Inferior parietal cortex (tissue), 1 donor: ENCODE measurements around the gene TBC1D14.
"Not testable (repeated sequence)": the region's sequence is repeated elsewhere in the genome, so short reads cannot be mapped to it uniquely, and the experiment has no call there.

Experiments used
- DNase-seq: peaks from one replicate; pipeline ENCODE4 v3.0.0-alpha.2; 2016; ENCODE audit errors: extremely low spot score

Gene TBC1D14

GRCh38 chr4:6971536-6972374 lies 62.1 kb downstream of the TBC1D14 start:
- no peak for DNase-seq

GRCh38 chr4:6972375-6972650 lies 62.7 kb downstream of the TBC1D14 start:
- no peak for DNase-seq

- DNase-seq: no peak
Observed at GRCh38 chr4:6972911-6973310, 63.3 kb downstream of the TBC1D14 start.

GRCh38 chr4:6974138-6974848 lies 64.7 kb downstream of the TBC1D14 start:
- peak; percentile 92 for DNase-seq

GRCh38 chr4:6977846-6978245 lies 68.2 kb downstream of the TBC1D14 start:
- DNase-seq: not testable (repeated sequence)

DNA sequence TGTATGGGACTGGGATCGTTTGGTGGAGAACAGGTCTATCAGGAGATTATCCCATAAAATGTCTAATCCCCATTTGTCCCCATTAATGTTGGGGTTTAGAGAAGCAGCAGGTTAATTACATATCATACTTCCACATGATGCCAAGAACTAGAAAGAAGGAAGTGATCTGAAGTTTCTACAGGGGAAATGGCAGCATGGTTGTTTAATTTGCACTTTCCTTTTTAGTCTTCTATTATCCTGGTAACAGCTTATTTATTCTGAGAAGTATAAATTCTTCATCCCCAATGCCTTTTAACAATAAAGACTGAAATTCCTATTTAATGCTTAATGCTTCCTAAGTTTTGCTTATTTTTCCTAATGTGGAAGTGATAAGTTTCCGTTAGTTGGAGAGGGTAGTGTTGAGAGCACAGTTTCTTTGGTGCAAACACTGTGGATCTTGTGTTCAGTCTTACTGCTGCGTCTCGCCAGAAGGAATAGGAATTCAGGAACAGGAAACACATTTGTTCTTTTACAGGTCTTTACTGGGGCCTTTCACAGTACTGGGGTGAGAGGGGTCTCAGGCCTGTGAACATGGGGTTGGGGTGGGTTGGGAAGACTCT lies 74.0 kb downstream of the TBC1D14 start:
- no peak for DNase-seq

GRCh38 chr4:6984612-6985425 lies 75.2 kb downstream of the TBC1D14 start:
- no peak for DNase-seq

DNA sequence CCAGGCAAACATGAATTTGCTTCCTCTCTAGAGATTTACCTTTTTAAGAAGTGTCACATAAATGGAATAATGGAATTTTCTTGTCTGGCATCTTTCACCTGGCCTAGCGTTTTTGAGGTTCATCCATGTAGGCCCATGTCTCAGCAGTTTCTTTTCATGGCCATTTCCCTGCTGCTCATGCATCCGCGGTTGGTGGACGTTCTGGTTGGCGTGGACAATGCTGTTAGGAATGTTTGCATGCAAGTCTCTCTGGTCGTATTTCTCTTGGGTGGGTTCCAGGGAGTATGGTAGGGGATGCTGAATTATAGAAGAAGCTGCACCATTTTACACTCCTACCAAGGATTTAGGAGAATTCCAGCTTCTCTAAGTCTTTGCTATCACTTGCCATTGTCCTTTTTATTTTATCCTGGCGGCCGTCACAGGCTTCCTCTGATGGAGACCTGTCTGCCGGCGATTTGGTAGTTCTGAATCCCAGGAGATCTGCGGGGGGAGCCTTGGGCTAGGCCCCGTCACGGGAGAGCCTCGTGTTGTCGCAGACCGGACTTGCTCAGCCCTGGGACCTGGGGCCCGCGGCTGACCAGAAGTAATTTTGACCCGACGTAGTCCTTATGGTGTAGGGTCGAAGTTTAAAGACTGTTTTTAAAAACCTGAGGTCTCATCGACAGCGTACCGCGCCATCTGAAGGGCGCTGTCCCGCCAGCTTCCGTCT lies 76.6 kb downstream of the TBC1D14 start:
- no peak for DNase-seq

DNA sequence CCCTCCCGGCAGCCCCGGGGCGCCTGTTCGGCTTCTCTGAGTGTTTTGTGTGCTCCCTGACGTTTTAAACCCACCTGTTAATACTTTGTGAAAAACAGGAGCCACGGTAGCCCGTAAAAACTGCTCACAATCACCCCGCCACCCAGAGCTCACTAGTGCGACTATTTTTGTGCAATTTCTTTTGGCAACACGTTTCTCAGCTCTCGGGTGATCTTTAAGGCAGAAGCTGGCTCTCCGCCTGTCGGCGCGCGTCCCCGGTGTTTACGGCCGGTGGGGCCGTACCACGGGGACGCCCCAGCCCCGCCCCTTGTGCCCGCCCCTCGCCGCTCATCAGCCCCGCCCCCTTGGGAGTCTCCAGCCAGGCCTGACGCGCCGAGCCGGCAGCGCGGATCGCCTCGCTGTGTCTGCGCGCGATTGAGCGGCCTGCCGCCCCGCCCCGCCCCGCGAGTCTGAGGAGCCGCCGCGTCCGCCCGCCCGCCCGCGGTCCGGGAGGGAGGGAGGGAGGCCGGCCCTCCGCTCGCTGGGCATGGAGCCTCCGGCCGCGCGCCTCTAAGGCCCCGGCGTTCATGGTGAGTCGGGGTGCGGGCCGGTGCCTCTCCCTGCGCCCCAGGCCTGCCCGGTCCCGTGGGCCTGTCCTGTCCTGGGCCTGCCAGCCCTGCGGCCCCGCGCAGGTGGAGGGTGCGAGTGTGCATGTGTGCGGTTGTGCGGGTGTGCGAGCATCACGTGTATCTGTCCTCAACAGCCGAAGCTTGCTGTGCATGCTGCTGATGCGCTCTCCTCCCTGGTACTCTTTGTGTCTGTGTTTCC lies 77.4 kb downstream of the TBC1D14 start:
- DNase-seq: peak; percentile 88

DNA sequence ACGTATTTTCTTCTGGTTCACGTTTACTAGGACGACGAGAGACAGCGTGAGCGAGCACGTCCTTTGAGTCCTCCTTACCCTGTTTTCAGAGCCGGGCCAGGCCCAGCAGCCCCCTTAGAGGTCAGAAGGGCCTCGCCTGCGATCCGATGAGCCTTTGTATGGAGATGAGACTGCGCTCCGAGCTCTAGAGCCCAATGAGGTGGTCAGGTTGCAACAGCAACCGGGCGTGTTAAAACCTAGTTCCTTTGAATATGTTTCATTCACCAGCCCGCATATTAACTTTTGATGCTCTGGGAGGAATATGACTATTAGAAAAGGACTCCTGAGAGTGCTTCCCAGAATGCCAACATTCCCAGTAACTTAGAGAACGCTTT lies 77.9 kb downstream of the TBC1D14 start:
- no peak for DNase-seq

GRCh38 chr4:6988016-6988715 lies 78.5 kb downstream of the TBC1D14 start:
- no peak for DNase-seq

DNA sequence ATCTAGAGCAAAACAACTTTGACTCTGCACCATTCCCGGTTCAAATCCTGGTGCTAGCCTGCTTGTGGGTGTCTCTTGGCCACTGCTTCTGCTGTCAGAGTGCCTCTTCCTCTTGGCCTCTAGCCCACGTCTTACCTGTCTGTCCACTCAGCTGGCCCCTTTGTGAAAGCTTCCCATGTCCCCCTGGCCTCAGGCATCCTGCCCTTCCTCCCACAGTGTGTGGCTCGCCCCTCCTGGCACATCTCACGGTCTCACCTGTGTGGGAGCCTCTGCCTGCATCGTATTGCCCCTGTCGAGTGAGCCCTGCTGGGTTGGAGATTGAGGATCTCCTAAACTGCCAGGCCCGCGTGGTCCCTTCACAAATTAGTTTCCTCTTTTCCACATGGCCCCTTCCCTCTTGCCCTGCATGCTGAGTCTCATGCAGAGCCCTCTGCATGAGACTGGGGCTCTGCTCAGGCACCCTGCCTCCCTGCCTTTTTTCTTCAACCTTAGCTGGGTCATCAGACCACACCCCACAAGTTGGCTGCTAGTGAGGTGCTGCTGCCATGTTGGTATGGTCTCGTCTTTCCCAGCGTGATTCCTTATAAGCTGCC lies 79.8 kb downstream of the TBC1D14 start:
- no peak for DNase-seq

- DNase-seq: no peak
Observed at GRCh38 chr4:6990661-6991060, 81.0 kb downstream of the TBC1D14 start.

DNA sequence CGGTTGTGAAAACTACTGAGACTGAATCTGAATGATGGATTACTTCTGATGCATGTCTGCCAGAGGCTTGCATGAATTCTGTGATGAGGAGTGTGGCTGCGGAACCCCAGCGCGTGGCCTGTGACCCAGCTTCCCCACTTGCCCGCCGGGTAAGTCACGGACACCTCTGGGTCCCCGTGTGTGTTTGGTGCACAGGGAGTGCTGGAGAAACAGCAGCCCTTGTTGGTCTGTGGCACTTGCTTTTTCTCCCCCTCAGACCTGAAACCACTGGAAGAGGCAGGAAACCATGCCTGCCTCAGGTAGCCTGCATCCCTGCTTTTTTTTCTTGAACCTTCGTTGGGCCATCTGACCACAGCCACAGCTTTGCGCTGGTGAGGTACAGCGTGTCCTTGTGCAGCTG lies 81.6 kb downstream of the TBC1D14 start:
- DNase-seq: no peak

DNA sequence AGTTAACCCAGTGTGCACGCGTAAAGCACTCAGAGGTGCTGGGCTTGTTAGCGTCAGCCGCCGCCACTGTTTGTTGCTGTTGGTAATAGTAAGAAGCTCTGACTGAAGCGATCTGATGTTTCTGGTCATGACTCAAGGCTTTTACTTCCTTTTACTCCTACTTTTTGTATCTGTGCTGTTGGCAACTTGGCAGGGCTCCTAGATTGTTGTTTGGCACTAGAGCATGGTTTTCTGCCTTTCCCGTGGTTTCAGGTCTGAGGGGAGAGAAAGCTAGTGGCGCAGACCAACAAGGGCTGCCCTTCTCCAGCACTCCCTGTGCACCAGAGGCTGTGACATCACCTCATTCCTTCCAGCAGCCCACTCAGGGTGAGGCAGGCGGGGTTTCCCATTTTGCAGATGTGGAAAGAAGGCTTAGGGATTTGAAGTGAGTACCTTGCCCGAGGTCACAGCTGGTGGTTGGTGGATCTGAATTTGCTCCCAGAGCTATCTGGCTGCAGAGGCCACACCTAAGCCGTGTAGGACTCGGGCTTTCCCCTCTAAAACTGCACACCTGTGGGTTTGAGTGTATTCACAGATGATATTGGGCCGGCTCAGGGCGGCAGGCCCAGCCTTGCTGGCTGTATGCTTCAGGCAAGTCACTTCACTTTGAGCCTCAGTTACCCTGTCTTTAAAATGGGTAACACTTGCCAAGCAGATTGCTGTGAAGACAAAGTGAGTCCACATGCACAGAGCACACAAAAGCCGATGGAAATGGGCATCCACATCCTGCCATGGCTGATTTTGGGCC lies 82.3 kb downstream of the TBC1D14 start:
- peak; percentile 54 for DNase-seq

GRCh38 chr4:6992728-6993677 lies 83.4 kb downstream of the TBC1D14 start:
- DNase-seq: no peak

GRCh38 chr4:6996481-6996880 lies 86.9 kb downstream of the TBC1D14 start:
- DNase-seq: no peak
